Measurements from ENCODE around the gene CAPN14. TPM values are rescaled to one million over a fixed set of nuclear protein-coding genes. Genes with fewer than 3 reads are reported as not detected.

Gene CAPN14
- total RNA-seq, 2 experiments from 2014 or later = 0.20 to 0.30 TPM

DNA sequence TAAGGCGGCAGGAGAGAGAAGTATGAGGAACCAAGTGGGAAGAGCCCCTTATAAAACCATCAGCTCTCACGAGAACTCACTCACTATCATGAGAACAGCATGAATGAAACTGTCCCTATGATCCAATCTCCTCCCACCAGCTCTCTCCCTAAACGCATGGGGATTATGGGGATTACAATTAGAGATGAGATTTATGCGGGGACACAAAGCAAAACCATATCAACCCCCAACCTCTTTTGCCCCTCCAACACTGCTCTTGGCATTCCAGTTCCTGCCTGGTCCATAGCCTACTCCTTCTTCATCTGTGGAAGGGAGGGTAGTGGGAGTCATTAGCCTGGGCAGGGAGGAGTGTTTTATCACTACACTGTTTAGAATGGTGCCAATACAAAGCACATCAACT lies 15.3 kb upstream of the CAPN14 start:
- TF ChIP-seq CTCF (IDR thresholded peaks at IDR 0.05) = no peak
- POLR2A ChIA-PET = no interaction called here
- Mint-ChIP-seq H3K27ac (no peak overlapping the region), H3K27me3 (peaks cover 16% of the 10 kb centered on the region), H3K9me3 (no peaks in the 10 kb centered on the region), H3K36me3 (ENCODE audit: low read depth) (no peaks in the 10 kb centered on the region), H3K4me3 (peak overlapping the region; percentile 54), H3K4me1 (ENCODE audit: low read depth) (peaks cover 31% of the 10 kb centered on the region)
- ATAC-seq (ENCODE audit: poor library complexity) (no peak), DNase-seq (no peak)
- intact Hi-C loops (cut with DNase I, micrococcal nuclease) = loop anchor here in 1 of 2 experiments (5.0 to 10.0 kb wide), 5 partner anchors 100 to 1078 kb away; partner anchors contain the start of genes SLC30A6 and SPAST
- CTCF ChIA-PET = no interaction called here
- Histone ChIP-seq H3K4me3 (ENCODE audit: low read length) (no peak overlapping the region), H3K27me3 (ENCODE audit: control insufficient read depth in 1 of 2, insufficient read depth in 2 of 2, low read length in 2 of 2) (no peaks in the 10 kb centered on the region), H3K27ac (ENCODE audit: low read depth in 1 of 2, low read length in 2 of 2) (no peak overlapping the region), H3K36me3 (ENCODE audit: insufficient read depth, low read length) (no peaks in the 10 kb centered on the region), H3K9me3 (ENCODE audit: control insufficient read depth in 1 of 2, insufficient read depth in 1 of 2, low read length in 2 of 2) (no peaks in the 10 kb centered on the region), H3K4me1 (ENCODE audit: insufficient read depth, low read length) (peaks cover 20% of the 10 kb centered on the region)

- H3K4me3 Mint-ChIP-seq = no peak overlapping the region
- H3K4me3 ChIP-seq (ENCODE audit: low read length) = no peak overlapping the region
- TF ChIP-seq CTCF (IDR thresholded peaks at IDR 0.05) = no peak
- CTCF ChIA-PET = no interaction called here
- H3K27ac Mint-ChIP-seq = no peak overlapping the region
- H3K9me3 ChIP-seq (ENCODE audit: control insufficient read depth in 1 of 2, insufficient read depth in 1 of 2, low read length in 2 of 2) = no peaks in the 10 kb centered on the region
- peaks cover 20% of the 10 kb centered on the region for H3K4me1 ChIP-seq (ENCODE audit: insufficient read depth, low read length)
- H3K4me1 Mint-ChIP-seq (ENCODE audit: low read depth) = peaks cover 31% of the 10 kb centered on the region
- ATAC-seq (ENCODE audit: poor library complexity) (no peak), DNase-seq (no peak)
- peaks cover 24% of the 10 kb centered on the region for H3K27me3 Mint-ChIP-seq
- H3K36me3 Mint-ChIP-seq (ENCODE audit: low read depth) = no peaks in the 10 kb centered on the region
- no peaks in the 10 kb centered on the region for H3K36me3 ChIP-seq (ENCODE audit: insufficient read depth, low read length)
- no peaks in the 10 kb centered on the region for H3K9me3 Mint-ChIP-seq
- intact Hi-C loops (cut with DNase I, micrococcal nuclease) = loop anchor here in 1 of 2 experiments (5.0 to 10.0 kb wide), 5 partner anchors 101 to 1077 kb away; partner anchors contain the start of genes SLC30A6 and SPAST
- no peak overlapping the region for H3K27ac ChIP-seq (ENCODE audit: low read depth in 1 of 2, low read length in 2 of 2)
- no peaks in the 10 kb centered on the region for H3K27me3 ChIP-seq (ENCODE audit: control insufficient read depth in 1 of 2, insufficient read depth in 2 of 2, low read length in 2 of 2)
- POLR2A ChIA-PET = no interaction called here
Observed at GRCh38 chr2:31231571-31232302, 14.4 kb upstream of the CAPN14 start.

DNA sequence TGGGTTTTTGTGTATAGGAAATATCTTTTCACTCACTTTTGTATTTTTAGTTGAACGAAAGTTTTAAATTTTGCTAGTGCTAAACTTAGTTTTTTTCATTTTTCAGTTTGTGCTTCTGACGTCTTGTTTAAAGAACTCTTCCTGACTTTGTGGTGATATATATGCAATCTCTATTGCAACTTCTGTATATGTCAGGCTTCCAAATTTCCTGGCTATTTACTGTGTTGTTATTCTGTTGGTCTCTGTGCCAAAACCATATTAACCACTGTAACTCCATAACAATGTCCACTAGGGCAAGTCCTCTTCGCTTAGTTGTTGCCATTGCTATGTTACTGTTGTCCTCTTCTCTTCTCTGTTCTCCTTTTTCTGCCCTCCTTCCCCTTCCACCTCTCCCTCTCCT lies 13.4 kb upstream of the CAPN14 start:
- peaks cover 28% of the 10 kb centered on the region for H3K4me1 Mint-ChIP-seq (ENCODE audit: low read depth)
- H3K27ac Mint-ChIP-seq = no peak overlapping the region
- POLR2A ChIA-PET = no interaction called here
- CTCF ChIA-PET = no interaction called here
- H3K27me3 Mint-ChIP-seq = peaks cover 24% of the 10 kb centered on the region
- H3K36me3 Mint-ChIP-seq (ENCODE audit: low read depth) = no peaks in the 10 kb centered on the region
- intact Hi-C loops (cut with DNase I, micrococcal nuclease) = loop anchor here in 1 of 2 experiments (5.0 to 10.0 kb wide), 5 partner anchors 102 to 1076 kb away; partner anchors contain the start of genes SLC30A6 and SPAST
- TF ChIP-seq CTCF (IDR thresholded peaks at IDR 0.05) = no peak
- no peaks in the 10 kb centered on the region for H3K36me3 ChIP-seq (ENCODE audit: insufficient read depth, low read length)
- no peaks in the 10 kb centered on the region for H3K9me3 ChIP-seq (ENCODE audit: control insufficient read depth in 1 of 2, insufficient read depth in 1 of 2, low read length in 2 of 2)
- H3K4me1 ChIP-seq (ENCODE audit: insufficient read depth, low read length) = peaks cover 20% of the 10 kb centered on the region
- DNase-seq (no peak), ATAC-seq (ENCODE audit: poor library complexity) (no peak)
- no peak overlapping the region for H3K4me3 ChIP-seq (ENCODE audit: low read length)
- no peak overlapping the region for H3K4me3 Mint-ChIP-seq
- H3K27ac ChIP-seq (ENCODE audit: low read depth in 1 of 2, low read length in 2 of 2) = no peak overlapping the region
- no peaks in the 10 kb centered on the region for H3K27me3 ChIP-seq (ENCODE audit: control insufficient read depth in 1 of 2, insufficient read depth in 2 of 2, low read length in 2 of 2)
- no peaks in the 10 kb centered on the region for H3K9me3 Mint-ChIP-seq
